CD4-positive, alpha-beta T cell treated with Interleukin-17A for 4 hours (primary cell): ENCODE data around the gene OSBPL10.
A peak's percentile ranks its signal among the peaks of the same experiment; 100 is the strongest.

Experiments used
- DNase-seq: peaks from one replicate; pipeline ENCODE4 v3.0.0-alpha.2; 2020; ENCODE audit warnings: mixed read lengths

The OSBPL10 gene

GRCh38 chr3:31985831-31986230 is 4.8 kb upstream of the OSBPL10 start:
- no peak for DNase-seq

- no peak for DNase-seq
These were observed 3.3 kb upstream of the OSBPL10 start for GRCh38 chr3:31984321-31984720.

GRCh38 chr3:31980530-31981205 is 394 bp downstream of the OSBPL10 start:
- peak; percentile 35 for DNase-seq

- DNase-seq, result no peak
These were observed 1.9 kb downstream of the OSBPL10 start for GRCh38 chr3:31979001-31979697.

GRCh38 chr3:31978553-31978952 is 2.5 kb downstream of the OSBPL10 start:
- DNase-seq, result no peak

- no peak for DNase-seq
These were observed 3.3 kb downstream of the OSBPL10 start for GRCh38 chr3:31977736-31978135.

- no peak for DNase-seq
These were observed 4.8 kb downstream of the OSBPL10 start for GRCh38 chr3:31976302-31976701.

- DNase-seq, result no peak
These were observed 6.1 kb downstream of the OSBPL10 start for GRCh38 chr3:31974964-31975363.

GRCh38 chr3:31974471-31974870 is 6.6 kb downstream of the OSBPL10 start:
- DNase-seq, result no peak

- DNase-seq, result no peak
These were observed 7.2 kb downstream of the OSBPL10 start for GRCh38 chr3:31973837-31974236.

- DNase-seq, result no peak
These were observed 8.0 kb downstream of the OSBPL10 start for GRCh38 chr3:31973081-31973480.

- DNase-seq, result no peak
These were observed 9.5 kb downstream of the OSBPL10 start for GRCh38 chr3:31971607-31972006.

GRCh38 chr3:31968927-31969418 is 12.1 kb downstream of the OSBPL10 start:
- no peak for DNase-seq

GRCh38 chr3:31968369-31968926 is 12.6 kb downstream of the OSBPL10 start:
- DNase-seq, result no peak

- DNase-seq, result no peak
These were observed 13.5 kb downstream of the OSBPL10 start for GRCh38 chr3:31967592-31967991.

GRCh38 chr3:31966978-31967591 is 14.0 kb downstream of the OSBPL10 start:
- DNase-seq, result no peak

GRCh38 chr3:31962801-31963205 is 18.3 kb downstream of the OSBPL10 start:
- no peak for DNase-seq

- DNase-seq, result no peak
These were observed 20.1 kb downstream of the OSBPL10 start for GRCh38 chr3:31960793-31961431.

- no peak for DNase-seq
These were observed 20.9 kb downstream of the OSBPL10 start for GRCh38 chr3:31959951-31960792.

- no peak for DNase-seq
These were observed 21.8 kb downstream of the OSBPL10 start for GRCh38 chr3:31959251-31959650.

GRCh38 chr3:31958701-31959152 is 22.3 kb downstream of the OSBPL10 start:
- no peak for DNase-seq

GRCh38 chr3:31957106-31957505 is 24.0 kb downstream of the OSBPL10 start:
- no peak for DNase-seq
